Osteoblast (primary cell): ENCODE measurements around the gene SETDB1. TPM values are rescaled to one million over a fixed set of nuclear protein-coding genes. Genes with fewer than 3 reads are reported as not detected.

Experiments
- DNase-seq: peaks from one replicate; pipeline ENCODE4 v3.0.0; 2011; ENCODE audit warnings: low spot score, mixed read lengths; ENCODE audit not compliant: insufficient read length; ENCODE audit errors: missing footprints
- H2AFZ ChIP-seq: 2 replicates; pipeline ENCODE4 v1.6.0; 2011; ENCODE audit warnings: mild to moderate bottlenecking, low read length
- H3K27ac ChIP-seq: 2 replicates; pipeline ENCODE4 v1.5.1; 2011; ENCODE audit warnings: mild to moderate bottlenecking, low read depth, low read length, moderate library complexity
- H3K27me3 ChIP-seq: 2 replicates; pipeline ENCODE4 v1.6.0; 2012; ENCODE audit warnings: mild to moderate bottlenecking, control low read depth, inconsistent platforms, low read length, moderate library complexity; ENCODE audit not compliant: insufficient read depth
- H3K36me3 ChIP-seq: 2 replicates; pipeline ENCODE4 v1.5.1; 2011; ENCODE audit warnings: mild to moderate bottlenecking, low read length, control low read depth, moderate library complexity; ENCODE audit not compliant: insufficient read depth
- H3K4me1 ChIP-seq: 2 replicates; pipeline ENCODE4 v1.5.1; 2011; ENCODE audit warnings: mild to moderate bottlenecking, low read length, control low read depth, moderate library complexity; ENCODE audit not compliant: insufficient read depth
- H3K4me2 ChIP-seq: 2 replicates; pipeline ENCODE4 v1.6.0; 2011; ENCODE audit warnings: mild to moderate bottlenecking, low read length; ENCODE audit not compliant: insufficient read depth
- H3K4me3 ChIP-seq: fragments of 200-600 bp; sonication (generic); 3 replicates; pipeline ENCODE4 v1.5.1; 2012; ENCODE audit warnings: mild to moderate bottlenecking, low read length, inconsistent platforms; ENCODE audit not compliant: insufficient read depth
- H3K79me2 ChIP-seq: 2 replicates; pipeline ENCODE4 v1.6.0; 2012; ENCODE audit warnings: mild to moderate bottlenecking, low read length, control low read depth, inconsistent platforms; ENCODE audit not compliant: insufficient read depth
- H3K9me3 ChIP-seq: 2 replicates; pipeline ENCODE4 v1.5.1; 2011; ENCODE audit warnings: low read depth, low read length, control low read depth
- H4K20me1 ChIP-seq: 2 replicates; pipeline ENCODE4 v1.6.0; 2012; ENCODE audit warnings: mild to moderate bottlenecking, low read length, control low read depth; ENCODE audit not compliant: insufficient read depth
- total RNA-seq: library from RNA; depleted of rRNA; stranded (reverse); fragments of >200 nt; gene quantifications from 2 replicates; pipeline ENCODE4 v1.2.3, GENCODE V29; 2012
- TF ChIP-seq, protein P1 (sequence below): IDR thresholded peaks from 2 replicates; pipeline ENCODE4 v1.5.1; 2011; ENCODE audit warnings: mild to moderate bottlenecking, low read depth, low read length, moderate library complexity; ENCODE audit errors: extremely low read depth

Gene SETDB1
- total RNA-seq, 1 donor: 42.3 TPM

DNA sequence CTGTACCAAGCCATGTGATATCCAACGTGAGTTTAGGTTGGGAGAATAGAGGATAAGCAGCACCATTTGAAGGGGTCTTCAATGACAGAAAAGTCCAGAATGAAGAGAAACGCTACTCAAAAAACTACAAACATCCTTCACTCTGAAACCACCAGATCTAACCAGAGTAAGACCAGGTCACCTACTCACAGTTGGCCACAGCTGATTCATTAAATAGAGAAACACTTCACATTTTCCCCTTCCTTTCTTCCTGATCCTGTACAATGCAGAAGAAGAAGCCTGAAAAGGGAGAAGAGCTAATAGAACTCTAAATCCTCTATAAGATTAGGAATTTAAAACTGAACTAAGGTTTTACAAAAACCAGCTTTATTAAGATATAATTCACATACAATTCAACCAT lies 19.4 kb upstream of the SETDB1 start:
- no peak overlapping the region for H3K4me3 ChIP-seq
- no peaks in the 10 kb centered on the region for H3K79me2 ChIP-seq
- no peak for DNase-seq
- TF ChIP-seq, protein P1, sequence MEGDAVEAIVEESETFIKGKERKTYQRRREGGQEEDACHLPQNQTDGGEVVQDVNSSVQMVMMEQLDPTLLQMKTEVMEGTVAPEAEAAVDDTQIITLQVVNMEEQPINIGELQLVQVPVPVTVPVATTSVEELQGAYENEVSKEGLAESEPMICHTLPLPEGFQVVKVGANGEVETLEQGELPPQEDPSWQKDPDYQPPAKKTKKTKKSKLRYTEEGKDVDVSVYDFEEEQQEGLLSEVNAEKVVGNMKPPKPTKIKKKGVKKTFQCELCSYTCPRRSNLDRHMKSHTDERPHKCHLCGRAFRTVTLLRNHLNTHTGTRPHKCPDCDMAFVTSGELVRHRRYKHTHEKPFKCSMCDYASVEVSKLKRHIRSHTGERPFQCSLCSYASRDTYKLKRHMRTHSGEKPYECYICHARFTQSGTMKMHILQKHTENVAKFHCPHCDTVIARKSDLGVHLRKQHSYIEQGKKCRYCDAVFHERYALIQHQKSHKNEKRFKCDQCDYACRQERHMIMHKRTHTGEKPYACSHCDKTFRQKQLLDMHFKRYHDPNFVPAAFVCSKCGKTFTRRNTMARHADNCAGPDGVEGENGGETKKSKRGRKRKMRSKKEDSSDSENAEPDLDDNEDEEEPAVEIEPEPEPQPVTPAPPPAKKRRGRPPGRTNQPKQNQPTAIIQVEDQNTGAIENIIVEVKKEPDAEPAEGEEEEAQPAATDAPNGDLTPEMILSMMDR: no peak
- H2AFZ ChIP-seq: no peak overlapping the region
- no peaks in the 10 kb centered on the region for H3K27me3 ChIP-seq
- no peaks in the 10 kb centered on the region for H4K20me1 ChIP-seq
- no peak overlapping the region for H3K27ac ChIP-seq
- H3K9me3 ChIP-seq: no peaks in the 10 kb centered on the region
- no peaks in the 10 kb centered on the region for H3K36me3 ChIP-seq
- no peaks in the 10 kb centered on the region for H3K4me1 ChIP-seq
- no peak overlapping the region for H3K4me2 ChIP-seq

DNA sequence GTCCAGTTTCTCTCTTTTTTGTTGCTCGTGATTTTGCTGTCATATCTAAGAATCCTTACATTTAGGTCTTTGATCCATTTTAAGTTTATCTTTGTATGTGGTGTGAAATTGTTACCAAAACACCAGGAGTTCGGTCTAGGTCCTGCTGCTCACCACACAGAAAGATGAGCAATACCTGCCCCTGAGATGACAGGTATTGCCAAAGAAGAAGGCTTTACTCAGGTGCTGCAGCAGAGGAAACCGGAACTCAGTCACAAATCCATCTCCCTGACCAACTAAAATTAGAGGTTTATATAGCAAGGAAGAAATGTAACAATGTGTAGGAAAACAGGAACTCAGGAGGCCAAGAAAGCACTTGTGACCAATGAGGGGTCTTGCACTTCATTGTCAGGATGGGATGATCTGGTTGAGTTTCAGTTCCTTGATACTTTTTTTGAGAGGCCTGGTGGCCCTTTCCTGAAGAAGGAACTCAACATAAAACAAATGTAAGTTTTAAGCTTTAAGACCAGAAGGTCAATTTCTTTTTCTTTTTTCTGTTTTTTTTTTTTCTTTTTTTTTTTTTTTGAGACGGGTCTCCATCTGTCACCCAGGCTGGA lies 16.5 kb upstream of the SETDB1 start:
- no peak overlapping the region for H3K4me2 ChIP-seq

DNA sequence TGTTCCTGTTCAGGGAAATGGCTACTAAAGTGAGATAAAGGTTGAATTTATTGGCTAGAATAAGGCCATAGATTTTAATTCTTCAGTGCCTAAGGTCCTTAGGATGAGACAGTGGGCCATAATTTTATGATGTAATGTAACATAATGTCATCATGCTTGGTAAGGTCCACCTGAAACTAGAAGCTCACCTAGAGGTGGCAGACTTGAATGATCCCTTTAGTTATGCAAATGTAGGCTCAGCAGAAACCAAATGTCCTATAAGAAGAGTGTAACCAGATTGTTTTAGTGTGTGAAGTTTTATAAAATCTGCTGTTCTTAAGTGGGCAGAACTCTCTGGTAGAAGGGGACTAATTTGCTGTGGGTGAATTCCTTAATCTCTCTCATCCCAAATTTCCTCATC lies 13.5 kb upstream of the SETDB1 start:
- Histone ChIP-seq H3K27ac (no peak overlapping the region), H4K20me1 (no peaks in the 10 kb centered on the region), H3K4me2 (no peak overlapping the region), H2AFZ (no peak overlapping the region), H3K9me3 (no peaks in the 10 kb centered on the region), H3K36me3 (no peaks in the 10 kb centered on the region), H3K27me3 (no peaks in the 10 kb centered on the region), H3K79me2 (no peaks in the 10 kb centered on the region), H3K4me3 (no peak overlapping the region), H3K4me1 (no peaks in the 10 kb centered on the region)
- DNase-seq: no peak
- TF ChIP-seq, protein P1: no peak

More for the DNA sequence above, 16.5 kb upstream of the SETDB1 start:
- no peak overlapping the region for H2AFZ ChIP-seq
- H3K4me3 ChIP-seq: no peak overlapping the region
- no peaks in the 10 kb centered on the region for H3K27me3 ChIP-seq
- H4K20me1 ChIP-seq: no peaks in the 10 kb centered on the region
- H3K36me3 ChIP-seq: no peaks in the 10 kb centered on the region
- TF ChIP-seq, protein P1: no peak
- H3K27ac ChIP-seq: no peak overlapping the region
- no peak for DNase-seq
- no peaks in the 10 kb centered on the region for H3K79me2 ChIP-seq
- no peaks in the 10 kb centered on the region for H3K9me3 ChIP-seq
- H3K4me1 ChIP-seq: no peaks in the 10 kb centered on the region

DNA sequence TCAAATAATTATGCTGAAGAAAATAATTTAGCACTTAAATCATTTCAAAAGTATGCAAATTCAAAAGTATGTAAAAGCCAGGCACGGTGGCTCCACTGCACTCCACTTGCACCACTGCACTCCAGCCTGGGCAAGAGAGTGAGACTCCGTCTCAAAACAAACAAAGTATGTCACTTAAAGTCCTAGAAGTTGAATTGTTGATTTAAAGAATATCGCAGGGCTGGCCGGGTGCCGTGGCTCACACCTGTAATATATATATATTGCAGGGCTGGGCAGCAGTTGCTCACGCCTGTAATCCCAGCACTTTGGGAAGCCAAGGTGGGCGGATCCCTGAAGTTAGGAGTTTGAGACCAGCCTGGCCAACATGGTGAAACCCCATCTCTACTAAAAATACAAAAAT lies 8.8 kb upstream of the SETDB1 start:
- H2AFZ ChIP-seq: no peak overlapping the region

More for the DNA sequence above, 8.8 kb upstream of the SETDB1 start:
- Histone ChIP-seq H3K79me2 (no peaks in the 10 kb centered on the region), H4K20me1 (no peaks in the 10 kb centered on the region), H3K27ac (no peak overlapping the region), H3K4me2 (no peak overlapping the region), H3K4me1 (no peaks in the 10 kb centered on the region), H3K4me3 (no peak overlapping the region), H3K9me3 (no peaks in the 10 kb centered on the region), H3K36me3 (no peaks in the 10 kb centered on the region), H3K27me3 (no peaks in the 10 kb centered on the region)
- TF ChIP-seq, protein P1: no peak
- no peak for DNase-seq
